H9 (cell line): ENCODE data around the gene IGF2R. TPM values are rescaled to one million over a fixed set of nuclear protein-coding genes. Genes with fewer than 3 reads are reported as not detected.

Experiments used
- DNase-seq: peaks from one replicate; pipeline ENCODE4 v3.0.0-alpha.2; 2017
- H2AFZ ChIP-seq: one replicate; pipeline ENCODE4 v1.6.1; 2013; ENCODE audit warnings: mild to moderate bottlenecking, low read length, control low read depth, moderate library complexity
- H2AK5ac ChIP-seq: 2 replicates; pipeline ENCODE4 v1.6.1; 2013; ENCODE audit warnings: low read length, control low read depth, mixed read lengths; ENCODE audit not compliant: insufficient read length
- H2BK120ac ChIP-seq: one replicate; pipeline ENCODE4 v1.6.1; 2013; ENCODE audit warnings: low read depth, mild to moderate bottlenecking, low read length, control low read depth, inconsistent platforms; ENCODE audit not compliant: poor library complexity, severe bottlenecking
- H2BK12ac ChIP-seq: 2 replicates; pipeline ENCODE4 v1.6.1; 2013; ENCODE audit warnings: low read length, control low read depth, mixed read lengths, low read depth; ENCODE audit not compliant: insufficient read length
- H2BK15ac ChIP-seq: 2 replicates; pipeline ENCODE4 v1.6.1; 2013; ENCODE audit warnings: low read depth, low read length, control low read depth
- H2BK20ac ChIP-seq: one replicate; pipeline ENCODE4 v1.6.1; 2013; ENCODE audit warnings: low read depth, mild to moderate bottlenecking, low read length, control low read depth, inconsistent platforms; ENCODE audit not compliant: poor library complexity, severe bottlenecking
- H2BK5ac ChIP-seq: 2 replicates; pipeline ENCODE4 v1.6.1; 2013; ENCODE audit warnings: low read length, control low read depth, mixed read lengths; ENCODE audit not compliant: insufficient read length
- H3K14ac ChIP-seq: 2 replicates; pipeline ENCODE4 v1.6.1; 2013; ENCODE audit warnings: low read length, control low read depth; ENCODE audit not compliant: insufficient read depth
- H3K18ac ChIP-seq: 2 replicates; pipeline ENCODE4 v1.6.1; 2013; ENCODE audit warnings: low read depth, mild to moderate bottlenecking, mixed read lengths, low read length, control low read depth; ENCODE audit not compliant: insufficient read length
- H3K23ac ChIP-seq: 2 replicates; pipeline ENCODE4 v1.6.1; 2013; ENCODE audit warnings: low read length, control low read depth, mixed read lengths, low read depth; ENCODE audit not compliant: insufficient read length
- H3K23me2 ChIP-seq: 2 replicates; pipeline ENCODE4 v1.6.1; 2013; ENCODE audit warnings: low read depth, mild to moderate bottlenecking, mixed read lengths, low read length, control low read depth; ENCODE audit not compliant: insufficient read length, poor library complexity, severe bottlenecking
- H3K27ac ChIP-seq: 2 replicates; pipeline ENCODE4 v1.5.1; 2013; ENCODE audit warnings: low read length, control low read depth, mixed read lengths, low read depth; ENCODE audit not compliant: insufficient read length
- H3K27me3 ChIP-seq: 2 replicates; pipeline ENCODE4 v1.6.1; 2013; ENCODE audit warnings: low read length, control low read depth, inconsistent platforms; ENCODE audit not compliant: insufficient read depth
- H3K4ac ChIP-seq: 2 replicates; pipeline ENCODE4 v1.6.1; 2013; ENCODE audit warnings: low read depth, mild to moderate bottlenecking, control low read depth, inconsistent platforms, low read length, moderate library complexity
- H3K4me1 ChIP-seq: 2 replicates; pipeline ENCODE4 v1.6.1; 2013; ENCODE audit warnings: low read length, control low read depth, inconsistent platforms; ENCODE audit not compliant: insufficient read depth
- H3K4me2 ChIP-seq: 2 replicates; pipeline ENCODE4 v1.6.1; 2013; ENCODE audit warnings: low read length, control low read depth, mixed read lengths; ENCODE audit not compliant: insufficient read length, insufficient read depth
- H3K56ac ChIP-seq: 2 replicates; pipeline ENCODE4 v1.6.1; 2013; ENCODE audit warnings: low read depth, mild to moderate bottlenecking, mixed read lengths, low read length, control low read depth; ENCODE audit not compliant: insufficient read length
- H3K79me1 ChIP-seq: 2 replicates; pipeline ENCODE4 v1.6.1; 2013; ENCODE audit warnings: low read depth, mild to moderate bottlenecking, moderate library complexity, low read length, control low read depth, inconsistent platforms; ENCODE audit not compliant: insufficient read depth, poor library complexity, severe bottlenecking
- H3K79me2 ChIP-seq: 2 replicates; pipeline ENCODE4 v1.6.1; 2013; ENCODE audit warnings: low read length, control low read depth, inconsistent platforms; ENCODE audit not compliant: insufficient read depth
- H3K9ac ChIP-seq: 2 replicates; pipeline ENCODE4 v1.6.1; 2013; ENCODE audit warnings: low read length, control low read depth, mixed read lengths; ENCODE audit not compliant: insufficient read length; ENCODE audit errors: extremely low read depth
- H3K9me3 ChIP-seq: one replicate; pipeline ENCODE4 v1.6.1; 2013; ENCODE audit warnings: low read depth, low read length, inconsistent platforms; ENCODE audit not compliant: control insufficient read depth
- H3T11ph ChIP-seq: one replicate; pipeline ENCODE4 v1.6.1; 2013; ENCODE audit warnings: mild to moderate bottlenecking, low read length, control low read depth, inconsistent platforms
- H4K20me1 ChIP-seq: one replicate; pipeline ENCODE4 v1.6.1; 2013; ENCODE audit not compliant: control insufficient read depth, insufficient read length, insufficient read depth
- H4K5ac ChIP-seq: 2 replicates; pipeline ENCODE4 v1.6.1; 2013; ENCODE audit warnings: low read depth, mild to moderate bottlenecking, mixed read lengths, low read length, control low read depth; ENCODE audit not compliant: insufficient read length
- H4K8ac ChIP-seq: replicated peaks from 2 replicates; pipeline ENCODE4 v1.6.1; 2013; ENCODE audit warnings: low read length, control low read depth, mixed read lengths, low read depth; ENCODE audit not compliant: insufficient read length
- H4K91ac ChIP-seq: 2 replicates; pipeline ENCODE4 v1.6.1; 2013; ENCODE audit warnings: low read depth, mild to moderate bottlenecking, moderate library complexity, mixed read lengths, low read length, control low read depth; ENCODE audit not compliant: insufficient read length
- H3K27ac Mint-ChIP-seq, 3 experiments: 2 replicates in 2 of 3; 3 replicates in 1 of 3; pipeline ENCODE4 v1.8.0; 2020 to 2021; ENCODE audit warnings: mixed read lengths in 3 of 3, mild to moderate bottlenecking in 1 of 3, moderate library complexity in 1 of 3
- H3K27me3 Mint-ChIP-seq: 2 replicates; pipeline ENCODE4 v1.8.0; 2021; ENCODE audit warnings: low read depth, mild to moderate bottlenecking, moderate library complexity, mixed read lengths
- H3K36me3 Mint-ChIP-seq, 3 experiments: 2 replicates in 2 of 3; 3 replicates in 1 of 3; pipeline ENCODE4 v1.8.0; 2020 to 2021; ENCODE audit warnings: low read depth in 3 of 3, mixed read lengths in 3 of 3; ENCODE audit not compliant: insufficient read depth in 1 of 3
- H3K4me1 Mint-ChIP-seq, 2 experiments: 2 replicates each; pipeline ENCODE4 v1.8.0; 2020; ENCODE audit warnings: mixed read lengths in 2 of 2
- H3K4me3 Mint-ChIP-seq, 2 experiments: 2 replicates in 1 of 2; 3 replicates in 1 of 2; pipeline ENCODE4 v1.8.0; 2020 to 2021; ENCODE audit warnings: mild to moderate bottlenecking in 2 of 2, mixed read lengths in 2 of 2, moderate library complexity in 1 of 2
- H3K9me3 Mint-ChIP-seq, 2 experiments: 2 replicates in 1 of 2; 3 replicates in 1 of 2; pipeline ENCODE4 v1.8.0; 2020; ENCODE audit warnings: mild to moderate bottlenecking in 2 of 2, mixed read lengths in 2 of 2, moderate library complexity in 1 of 2
- WGBS: extraction: QIAGEN DNeasy Blood & Tissue Kit; methylation state at CpG from one replicate; pipeline ENCODE4 v1.1.7; 2013; ENCODE audit warnings: missing lambda C conversion rate, low lambda C conversion rate, mixed read lengths; ENCODE audit not compliant: insufficient read length; ENCODE audit errors: extremely low coverage; 5-methylcytosine and 5-hydroxymethylcytosine counted together
- total RNA-seq: library from RNA; stranded (reverse); gene quantifications from 2 replicates; pipeline ENCODE4 v1.2.1, GENCODE V29; 2021
- TF ChIP-seq, protein P1 (sequence below): fragments of 200-600 bp; sonication (generic); conservative IDR thresholded peaks from 3 replicates; pipeline ENCODE4 v1.8.0; 2021; ENCODE audit warnings: antibody characterized with exemption, mild to moderate bottlenecking

Gene IGF2R
- total RNA-seq, 1 experiment from 2014 or later = 66.7 TPM

DNA sequence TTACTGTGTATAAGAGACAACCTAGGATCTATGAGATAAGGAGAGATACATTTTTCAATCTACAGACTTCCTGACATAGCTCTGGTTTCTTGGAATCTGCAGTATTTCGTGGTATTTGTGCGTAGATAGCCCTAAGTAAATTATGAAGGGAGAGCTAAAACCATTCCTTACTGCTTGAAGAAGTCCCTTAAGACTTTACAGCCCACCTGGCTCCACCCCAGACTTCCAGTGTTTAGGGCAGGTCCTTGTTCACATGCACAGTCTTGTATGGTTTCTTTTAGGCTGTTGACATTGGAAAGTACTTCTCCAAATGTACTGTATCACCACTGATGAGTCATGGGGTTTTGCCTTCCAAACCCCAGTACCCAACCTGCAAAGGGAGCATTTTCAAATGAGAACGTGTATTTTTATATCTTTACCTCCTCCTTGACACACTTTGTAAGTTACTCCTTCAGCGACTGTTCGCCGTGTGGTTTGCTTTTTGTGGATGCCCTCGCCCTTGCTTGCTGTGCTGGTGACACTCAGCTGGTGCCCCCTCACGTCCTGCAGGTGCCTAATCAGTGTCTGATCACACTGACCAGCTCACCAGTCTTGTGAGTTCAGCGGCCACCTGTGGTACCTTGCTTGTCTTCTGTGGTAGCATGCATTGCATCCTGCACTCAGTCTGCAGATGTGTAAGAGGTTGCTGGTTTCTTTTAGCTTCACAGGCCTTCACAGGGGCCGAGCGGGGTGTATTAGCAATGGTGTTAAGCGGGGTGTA lies 73.3 kb downstream of the IGF2R start:
- Histone ChIP-seq H3K23ac (no peak overlapping the region), H3K27ac (no peak overlapping the region), H2BK15ac (no peak overlapping the region), H3K4ac (no peak overlapping the region), H2BK20ac (no peak overlapping the region), H3K9me3 (no peaks in the 10 kb centered on the region), H3K79me2 (no peaks in the 10 kb centered on the region), H3K9ac (no peak overlapping the region), H3K4me1 (no peaks in the 10 kb centered on the region), H4K5ac (no peak overlapping the region), H3K14ac (no peak overlapping the region), H2AK5ac (no peak overlapping the region), H3K23me2 (no peaks in the 10 kb centered on the region), H4K20me1 (no peaks in the 10 kb centered on the region), H4K91ac (no peak overlapping the region), H3T11ph (no peak overlapping the region), H2BK5ac (no peak overlapping the region), H2AFZ (no peak overlapping the region), H3K27me3 (no peaks in the 10 kb centered on the region; the same call in 1 of the 2 replicates), H2BK120ac (no peak overlapping the region), H3K56ac (no peak overlapping the region), H4K8ac (no peak overlapping the region), H3K4me2 (no peak overlapping the region), H3K79me1 (no peaks in the 10 kb centered on the region), H2BK12ac (no peak overlapping the region), H3K18ac (no peak overlapping the region)
- TF ChIP-seq, protein P1, sequence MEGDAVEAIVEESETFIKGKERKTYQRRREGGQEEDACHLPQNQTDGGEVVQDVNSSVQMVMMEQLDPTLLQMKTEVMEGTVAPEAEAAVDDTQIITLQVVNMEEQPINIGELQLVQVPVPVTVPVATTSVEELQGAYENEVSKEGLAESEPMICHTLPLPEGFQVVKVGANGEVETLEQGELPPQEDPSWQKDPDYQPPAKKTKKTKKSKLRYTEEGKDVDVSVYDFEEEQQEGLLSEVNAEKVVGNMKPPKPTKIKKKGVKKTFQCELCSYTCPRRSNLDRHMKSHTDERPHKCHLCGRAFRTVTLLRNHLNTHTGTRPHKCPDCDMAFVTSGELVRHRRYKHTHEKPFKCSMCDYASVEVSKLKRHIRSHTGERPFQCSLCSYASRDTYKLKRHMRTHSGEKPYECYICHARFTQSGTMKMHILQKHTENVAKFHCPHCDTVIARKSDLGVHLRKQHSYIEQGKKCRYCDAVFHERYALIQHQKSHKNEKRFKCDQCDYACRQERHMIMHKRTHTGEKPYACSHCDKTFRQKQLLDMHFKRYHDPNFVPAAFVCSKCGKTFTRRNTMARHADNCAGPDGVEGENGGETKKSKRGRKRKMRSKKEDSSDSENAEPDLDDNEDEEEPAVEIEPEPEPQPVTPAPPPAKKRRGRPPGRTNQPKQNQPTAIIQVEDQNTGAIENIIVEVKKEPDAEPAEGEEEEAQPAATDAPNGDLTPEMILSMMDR = no peak
- Mint-ChIP-seq H3K4me1 (no peaks in the 10 kb centered on the region), H3K27ac (peak overlapping the region in 1 of 3 experiments; percentile 26; a peak in 1 of 7 replicates), H3K36me3 (peaks cover 39 to 66% (median 61%) of the 10 kb centered on the region in 3 experiments; a peak in 6 of 7 replicates), H3K9me3 (no peaks in the 10 kb centered on the region), H3K27me3 (no peaks in the 10 kb centered on the region), H3K4me3 (no peak overlapping the region)
- DNase-seq = no peak
- WGBS = no CpG with 5 or more reads among the region's 12 CpGs
